IPS-18c (cell line): Measurements from ENCODE around the gene IL11RA.

Source experiments
- H3K4me3 ChIP-seq: 2 replicates; pipeline ENCODE4 v1.7.0; 2013; ENCODE audit warnings: low read depth, mild to moderate bottlenecking, low read length, moderate library complexity; ENCODE audit not compliant: insufficient read depth
- H3K9me3 ChIP-seq: one replicate; pipeline ENCODE4 v1.6.1; 2013; ENCODE audit warnings: mild to moderate bottlenecking, low read length, moderate library complexity; ENCODE audit not compliant: control insufficient read depth, insufficient read depth

The IL11RA gene

GRCh38 chr9:34646211-34647083, 5.5 kb upstream of the IL11RA start, which contains the start of gene GALT:
Gene GALT (plus strand): TSS chr9:34646675. CDS start chr9:34646705, 30 bp downstream.
- Histone ChIP-seq H3K9me3 (no peaks in the 10 kb centered on the region), H3K4me3 (peak within 1 kb of the TSS; percentile 70)

GRCh38 chr9:34647084-34647403, 4.9 kb upstream of the IL11RA start:
- Histone ChIP-seq H3K4me3 (peak overlapping the region; percentile 70), H3K9me3 (no peaks in the 10 kb centered on the region)

GRCh38 chr9:34647651-34648050, 4.3 kb upstream of the IL11RA start:
- Histone ChIP-seq H3K4me3 (peak overlapping the region; percentile 70), H3K9me3 (no peaks in the 10 kb centered on the region)

- no peaks in the 10 kb centered on the region for H3K9me3 ChIP-seq
- H3K4me3 ChIP-seq: no peak overlapping the region
Observed at GRCh38 chr9:34648673-34649072, 3.3 kb upstream of the IL11RA start.

GRCh38 chr9:34650816-34651215, 1.2 kb upstream of the IL11RA start:
- H3K4me3 ChIP-seq: no peak overlapping the region

GRCh38 chr9:34651321-34651720, 664 bp upstream of the IL11RA start:
- Histone ChIP-seq H3K9me3 (peaks cover 2% of the 10 kb centered on the region), H3K4me3 (peak overlapping the region; percentile 48; the same call in 1 of the 2 replicates)

More at GRCh38 chr9:34650816-34651215, 1.2 kb upstream of the IL11RA start:
- H3K9me3 ChIP-seq: peaks cover 2% of the 10 kb centered on the region

GRCh38 chr9:34652602-34653000, 616 bp downstream of the IL11RA start:
- H3K4me3 ChIP-seq: no peak overlapping the region; the same call in 1 of the 2 replicates
- H3K9me3 ChIP-seq: peaks cover 2% of the 10 kb centered on the region

- no peak overlapping the region; the same call in 1 of the 2 replicates for H3K4me3 ChIP-seq
- H3K9me3 ChIP-seq: peaks cover 2% of the 10 kb centered on the region
Observed at GRCh38 chr9:34653151-34654072, 1.4 kb downstream of the IL11RA start.

- H3K4me3 ChIP-seq: no peak overlapping the region
Observed at GRCh38 chr9:34654323-34655051, 2.5 kb downstream of the IL11RA start.

GRCh38 chr9:34655394-34655793, 3.4 kb downstream of the IL11RA start:
- H3K4me3 ChIP-seq: no peak overlapping the region

More at GRCh38 chr9:34654323-34655051, 2.5 kb downstream of the IL11RA start:
- peaks cover 2% of the 10 kb centered on the region for H3K9me3 ChIP-seq

GRCh38 chr9:34656992-34657391, 5.0 kb downstream of the IL11RA start:
- H3K9me3 ChIP-seq: peaks cover 2% of the 10 kb centered on the region
- no peak overlapping the region for H3K4me3 ChIP-seq

More at GRCh38 chr9:34655394-34655793, 3.4 kb downstream of the IL11RA start:
- peaks cover 2% of the 10 kb centered on the region for H3K9me3 ChIP-seq

- Histone ChIP-seq H3K4me3 (no peak overlapping the region), H3K9me3 (peaks cover 2% of the 10 kb centered on the region)
Observed at GRCh38 chr9:34658461-34658860, 6.5 kb downstream of the IL11RA start.

GRCh38 chr9:34659592-34660253, 7.7 kb downstream of the IL11RA start:
- Histone ChIP-seq H3K9me3 (no peaks in the 10 kb centered on the region), H3K4me3 (no peak overlapping the region)

- no peak within 1 kb of the TSS for H3K4me3 ChIP-seq
- H3K9me3 ChIP-seq: peaks cover 2% of the 10 kb centered on the region
Observed at GRCh38 chr9:34662526-34663302, 10.7 kb downstream of the IL11RA start, which contains the start of gene CCL27. Gene CCL27 (minus strand): TSS chr9:34662657. CDS start chr9:34662633, 24 bp downstream.

GRCh38 chr9:34663303-34663605, 11.3 kb downstream of the IL11RA start:
- Histone ChIP-seq H3K4me3 (no peak overlapping the region), H3K9me3 (peaks cover 2% of the 10 kb centered on the region)
